Keratinocyte (primary cell): ENCODE results near the gene TNP2. TPM values are rescaled to one million over a fixed set of nuclear protein-coding genes. Genes with fewer than 3 reads are reported as not detected.

Source experiments
- DNase-seq: peaks from one replicate; pipeline ENCODE4 v3.0.0-alpha.2; 2011; ENCODE audit warnings: low read depth, missing footprints, low spot score
- FAIRE-seq: peaks from 2 replicates; lab custom pipeline; 2011; peaks lifted over from hg19 to GRCh38; lab: Jason Lieb, UNC
- H2AFZ ChIP-seq: 2 replicates; pipeline ENCODE4 v1.6.0; 2012; ENCODE audit warnings: low read length, control low read depth, inconsistent platforms; ENCODE audit not compliant: control insufficient read depth
- H3K27ac ChIP-seq: 2 replicates; pipeline ENCODE4 v1.5.1; 2011; ENCODE audit warnings: low read length; ENCODE audit not compliant: control insufficient read depth, insufficient read depth
- H3K27me3 ChIP-seq: 3 replicates; pipeline ENCODE4 v1.6.0; 2011; ENCODE audit warnings: low read length; ENCODE audit not compliant: control insufficient read depth, insufficient read depth; ENCODE audit errors: extremely low read depth
- H3K36me3 ChIP-seq, 2 experiments: 2 replicates in 1 of 2; 3 replicates in 1 of 2; pipeline ENCODE4 v1.5.1; 2011; ENCODE audit warnings: low read length in 2 of 2, mild to moderate bottlenecking in 1 of 2; ENCODE audit not compliant: control insufficient read depth in 2 of 2, insufficient read depth in 2 of 2; ENCODE audit errors: extremely low read depth in 1 of 2
- H3K4me1 ChIP-seq: 3 replicates; pipeline ENCODE4 v1.5.1; 2011; ENCODE audit warnings: low read length; ENCODE audit not compliant: control insufficient read depth, insufficient read depth; ENCODE audit errors: extremely low read depth
- H3K4me2 ChIP-seq: 3 replicates; pipeline ENCODE4 v1.6.0; 2011; ENCODE audit warnings: low read depth, low read length; ENCODE audit not compliant: control insufficient read depth, insufficient read depth; ENCODE audit errors: extremely low read depth
- H3K4me3 ChIP-seq, 3 experiments: fragments of 200-600 bp in 1 of 3; sonication (generic) in 1 of 3; 2 replicates in 2 of 3; 3 replicates in 1 of 3; pipeline ENCODE4 v1.5.1; 2011 to 2016; ENCODE audit warnings: low read length in 3 of 3, mild to moderate bottlenecking in 3 of 3, control low read depth in 2 of 3, inconsistent platforms in 1 of 3, low read depth in 1 of 3, mixed read lengths in 1 of 3, mixed run types in 1 of 3, moderate library complexity in 1 of 3; ENCODE audit not compliant: control insufficient read depth in 2 of 3, insufficient read depth in 2 of 3; ENCODE audit errors: extremely low read depth in 1 of 3
- H3K79me2 ChIP-seq: 2 replicates; pipeline ENCODE4 v1.6.0; 2012; ENCODE audit warnings: low read length; ENCODE audit not compliant: control insufficient read depth, insufficient read depth
- H3K9ac ChIP-seq: 3 replicates; pipeline ENCODE4 v1.6.0; 2011; ENCODE audit warnings: low read length; ENCODE audit not compliant: control insufficient read depth, insufficient read depth; ENCODE audit errors: extremely low read depth
- H3K9me1 ChIP-seq: 3 replicates; pipeline ENCODE4 v1.6.0; 2011; ENCODE audit warnings: low read length; ENCODE audit not compliant: control insufficient read depth, insufficient read depth; ENCODE audit errors: extremely low read depth
- H3K9me3 ChIP-seq: 2 replicates; pipeline ENCODE4 v1.5.1; 2012; ENCODE audit warnings: low read depth, low read length; ENCODE audit not compliant: control insufficient read depth
- H4K20me1 ChIP-seq: 3 replicates; pipeline ENCODE4 v1.6.0; 2011; ENCODE audit warnings: low read length; ENCODE audit not compliant: control insufficient read depth, insufficient read depth; ENCODE audit errors: extremely low read depth
- CTCF ChIP-seq, 3 experiments: IDR thresholded peaks in 1 of 3; conservative IDR thresholded peaks in 1 of 3; optimal IDR thresholded peaks in 1 of 3; 2 replicates in 2 of 3; 3 replicates in 1 of 3; pipeline versions ENCODE3 to v1.5.1; 2011; ENCODE audit warnings: low read length in 3 of 3, mild to moderate bottlenecking in 3 of 3, moderate library complexity in 2 of 3, control low read depth in 1 of 3, inconsistent platforms in 1 of 3; ENCODE audit not compliant: insufficient read depth in 2 of 3; ENCODE audit errors: extremely low read depth in 1 of 3
- EZH2 ChIP-seq: IDR thresholded peaks from one replicate; pipeline ENCODE4 v1.6.1; 2012; ENCODE audit warnings: inconsistent platforms, mild to moderate bottlenecking, low read length, moderate library complexity
- dilution Hi-C: fragments of 300-500 bp; cut with MboI; formaldehyde crosslinking; loops from one replicate; pipeline ENCODE4 v1.7.0; 2020; ENCODE audit warnings: low sequenced_read_pairs; ENCODE audit not compliant: extremely low pct_ligation_motif_present
- polyA plus RNA-seq, 5 experiments: library from polyadenylated mRNA; depleted of rRNA in 3 of 5; stranded (reverse) in 3 of 5; stranded (forward) in 1 of 5; unstranded in 1 of 5; fragments of >200 nt; gene quantifications; 1 replicate in 1 of 5; 2 replicates in 3 of 5; 3 replicates in 1 of 5; pipeline versions ENCODE4 v1.2.1 to v1.2.3, GENCODE V29; 2011 to 2012; ENCODE audit warnings: missing spikeins in 2 of 5, low read depth in 1 of 5, low replicate concordance in 1 of 5

Gene TNP2
- polyA plus RNA-seq, 1 donor (not counting 4 experiments of a cell fraction or from before 2014, with no cell fraction given) = not detected

DNA sequence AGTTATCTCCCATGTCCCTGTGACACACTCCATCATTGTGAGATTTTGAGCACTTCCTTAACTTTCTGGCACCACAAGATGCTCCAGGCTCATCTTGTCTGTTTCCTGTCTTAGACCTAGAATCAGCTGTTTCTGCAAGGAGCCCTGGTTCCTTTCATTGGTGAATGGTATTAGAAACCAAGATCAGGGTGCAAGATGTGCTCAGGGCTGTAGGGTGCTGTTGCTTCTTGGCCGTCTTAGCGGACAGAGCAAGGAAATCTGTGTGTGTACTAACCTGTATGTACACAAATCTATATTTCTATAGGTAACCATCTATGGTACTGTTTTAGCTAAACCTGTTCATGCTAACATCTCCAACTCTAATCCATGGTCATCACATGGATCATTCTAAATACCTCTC, 20.1 kb upstream of the TNP2 start:
- no peak for TF ChIP-seq EZH2
- TF ChIP-seq CTCF (optimal IDR thresholded peaks at IDR 0.05 in 1 of 3, IDR thresholded peaks at IDR 0.05 in 1 of 3, conservative IDR thresholded peaks at IDR 0.05 in 1 of 3; ENCODE audit: extremely low read depth in 1 of 3, insufficient read depth in 2 of 3, low read length in 3 of 3) = no peak
- no peaks in the 10 kb centered on the region for H3K9me3 ChIP-seq
- no peaks in the 10 kb centered on the region for H3K79me2 ChIP-seq
- H3K4me3 ChIP-seq = no peak overlapping the region
- no peak overlapping the region for H3K9ac ChIP-seq
- H3K4me2 ChIP-seq = no peak overlapping the region
- no peak overlapping the region for H3K27ac ChIP-seq
- peaks cover 4% of the 10 kb centered on the region for H3K27me3 ChIP-seq
- no peaks in the 10 kb centered on the region for H3K4me1 ChIP-seq
- H3K9me1 ChIP-seq = no peaks in the 10 kb centered on the region
- DNase-seq (no peak), FAIRE-seq (no peak)
- no peaks in the 10 kb centered on the region for H4K20me1 ChIP-seq
- no peak overlapping the region for H2AFZ ChIP-seq
- no peaks in the 10 kb centered on the region for H3K36me3 ChIP-seq
- dilution Hi-C loops = no loop called here

DNA sequence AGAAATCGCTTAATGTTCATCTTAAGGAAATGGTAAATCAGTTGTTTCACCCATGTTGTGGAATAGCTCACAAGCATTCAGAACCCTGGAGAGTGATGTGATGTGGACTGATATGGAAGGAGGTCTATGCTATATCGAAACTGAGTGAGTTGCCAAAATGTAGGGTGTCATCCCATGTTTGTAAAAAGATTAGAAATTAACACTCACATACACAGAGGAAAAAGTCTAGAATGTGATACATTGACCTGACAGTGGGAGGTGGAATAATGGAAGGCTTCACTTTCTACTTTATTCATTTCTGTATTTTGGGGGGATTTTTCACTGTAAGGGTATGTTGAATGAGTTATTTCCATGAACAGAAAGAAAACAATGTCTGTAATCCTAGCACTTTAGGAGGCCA, 16.7 kb upstream of the TNP2 start:
- DNase-seq (no peak), FAIRE-seq (no peak)
- no peaks in the 10 kb centered on the region for H3K79me2 ChIP-seq
- no peak overlapping the region for H3K27ac ChIP-seq
- no peak overlapping the region for H3K9ac ChIP-seq
- peaks cover 4% of the 10 kb centered on the region for H3K27me3 ChIP-seq
- no peak overlapping the region for H3K4me2 ChIP-seq
- H2AFZ ChIP-seq = no peak overlapping the region
- TF ChIP-seq EZH2 (no peak), CTCF (optimal IDR thresholded peaks at IDR 0.05 in 1 of 3, IDR thresholded peaks at IDR 0.05 in 1 of 3, conservative IDR thresholded peaks at IDR 0.05 in 1 of 3; ENCODE audit: extremely low read depth in 1 of 3, insufficient read depth in 2 of 3, low read length in 3 of 3) (no peak)
- H4K20me1 ChIP-seq = no peaks in the 10 kb centered on the region
- H3K4me1 ChIP-seq = no peaks in the 10 kb centered on the region
- dilution Hi-C loops = no loop called here
- no peaks in the 10 kb centered on the region for H3K36me3 ChIP-seq
- no peaks in the 10 kb centered on the region for H3K9me3 ChIP-seq
- no peaks in the 10 kb centered on the region for H3K9me1 ChIP-seq
- no peak overlapping the region for H3K4me3 ChIP-seq
